Endothelial cell of umbilical vein (primary cell): ENCODE results near the gene RABGAP1.

Experiments used
- EZH2 ChIP-seq: IDR thresholded peaks from 2 replicates; pipeline ENCODE4 v1.6.1; 2012; ENCODE audit warnings: borderline replicate concordance, low read depth, mild to moderate bottlenecking, moderate library complexity, low read length, inconsistent platforms; ENCODE audit not compliant: severe bottlenecking
- GATA2 ChIP-seq: IDR thresholded peaks from 2 replicates; pipeline ENCODE4 v1.7.0; 2011; ENCODE audit warnings: low read depth, mild to moderate bottlenecking, moderate library complexity, mixed read lengths, low read length; ENCODE audit not compliant: insufficient read length, insufficient read depth
- JUN ChIP-seq: IDR thresholded peaks from 2 replicates; pipeline ENCODE4 v1.6.1; 2011; ENCODE audit warnings: borderline replicate concordance, low read depth; ENCODE audit not compliant: insufficient read length, insufficient read depth
- MYC ChIP-seq: IDR thresholded peaks from one replicate; pipeline ENCODE4 v1.6.1; 2011; ENCODE audit warnings: mild to moderate bottlenecking, low read depth, low read length
- POLR2A ChIP-seq: IDR thresholded peaks from 2 replicates; pipeline ENCODE4 v1.6.1; 2012; ENCODE audit warnings: low read depth, mild to moderate bottlenecking, control low read depth, low read length
- POLR2AphosphoS5 ChIP-seq: IDR thresholded peaks from 2 replicates; pipeline ENCODE4 v1.6.1; 2012; ENCODE audit warnings: low read depth, mild to moderate bottlenecking, control low read depth, low read length, moderate library complexity; ENCODE audit not compliant: insufficient read depth
- TF ChIP-seq, protein P1 (sequence below), 2 donors: IDR thresholded peaks; 1 replicate in 1 of 2; 2 replicates in 1 of 2; pipeline ENCODE4 v1.5.1; 2011; ENCODE audit warnings: low read length in 2 of 2, mild to moderate bottlenecking in 2 of 2, moderate library complexity in 2 of 2, control low read depth in 1 of 2, inconsistent platforms in 1 of 2, low read depth in 1 of 2; ENCODE audit not compliant: insufficient read depth in 1 of 2; ENCODE audit errors: extremely low read depth in 1 of 2
- TF ChIP-seq, protein P2 (sequence below): IDR thresholded peaks from 2 replicates; pipeline ENCODE4 v1.6.1; 2011; ENCODE audit not compliant: insufficient read depth, insufficient read length

DNA sequence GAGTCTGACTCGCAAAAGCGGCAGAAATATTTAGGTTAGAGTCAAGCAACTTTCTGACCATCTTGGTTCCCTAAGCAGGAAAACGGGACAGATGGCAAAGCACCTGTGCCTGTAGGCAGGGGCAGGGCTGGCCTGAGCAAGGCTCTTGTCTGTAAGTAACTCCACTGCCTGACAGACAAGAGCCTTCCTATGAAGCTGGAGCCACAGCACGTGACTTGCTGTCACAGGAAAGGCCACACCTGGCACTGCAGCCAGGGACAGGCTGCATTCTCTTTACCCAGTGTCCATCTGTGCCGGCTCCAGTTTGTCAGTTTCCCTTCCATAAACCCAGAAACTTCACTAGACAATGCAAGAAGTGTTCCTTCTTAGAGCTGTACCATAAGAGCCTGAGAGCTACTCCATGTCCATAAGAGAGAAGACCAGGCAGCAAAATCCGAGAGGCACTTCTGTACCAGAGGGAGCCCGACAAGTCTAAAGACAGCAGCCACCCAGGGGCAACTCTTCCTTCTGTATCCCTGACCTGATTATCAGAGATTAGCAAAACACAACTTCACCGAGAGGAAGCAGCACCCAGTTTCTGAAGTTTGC is 170.7 kb downstream of the RABGAP1 start:
- TF ChIP-seq, protein P1, sequence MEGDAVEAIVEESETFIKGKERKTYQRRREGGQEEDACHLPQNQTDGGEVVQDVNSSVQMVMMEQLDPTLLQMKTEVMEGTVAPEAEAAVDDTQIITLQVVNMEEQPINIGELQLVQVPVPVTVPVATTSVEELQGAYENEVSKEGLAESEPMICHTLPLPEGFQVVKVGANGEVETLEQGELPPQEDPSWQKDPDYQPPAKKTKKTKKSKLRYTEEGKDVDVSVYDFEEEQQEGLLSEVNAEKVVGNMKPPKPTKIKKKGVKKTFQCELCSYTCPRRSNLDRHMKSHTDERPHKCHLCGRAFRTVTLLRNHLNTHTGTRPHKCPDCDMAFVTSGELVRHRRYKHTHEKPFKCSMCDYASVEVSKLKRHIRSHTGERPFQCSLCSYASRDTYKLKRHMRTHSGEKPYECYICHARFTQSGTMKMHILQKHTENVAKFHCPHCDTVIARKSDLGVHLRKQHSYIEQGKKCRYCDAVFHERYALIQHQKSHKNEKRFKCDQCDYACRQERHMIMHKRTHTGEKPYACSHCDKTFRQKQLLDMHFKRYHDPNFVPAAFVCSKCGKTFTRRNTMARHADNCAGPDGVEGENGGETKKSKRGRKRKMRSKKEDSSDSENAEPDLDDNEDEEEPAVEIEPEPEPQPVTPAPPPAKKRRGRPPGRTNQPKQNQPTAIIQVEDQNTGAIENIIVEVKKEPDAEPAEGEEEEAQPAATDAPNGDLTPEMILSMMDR (IDR thresholded peaks at IDR 0.05; ENCODE audit: extremely low read depth in 1 of 2, insufficient read depth in 1 of 2, low read depth in 1 of 2, low read length in 2 of 2): no peak
- TF ChIP-seq POLR2A (no peak), EZH2 (no peak), JUN (no peak), POLR2AphosphoS5 (no peak), MYC (no peak), GATA2 (no peak)
- TF ChIP-seq, protein P2, sequence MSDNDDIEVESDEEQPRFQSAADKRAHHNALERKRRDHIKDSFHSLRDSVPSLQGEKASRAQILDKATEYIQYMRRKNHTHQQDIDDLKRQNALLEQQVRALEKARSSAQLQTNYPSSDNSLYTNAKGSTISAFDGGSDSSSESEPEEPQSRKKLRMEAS: no peak
